H1 (cell line): Measurements from ENCODE around the gene GJE1. TPM values are rescaled to one million over a fixed set of nuclear protein-coding genes. Genes with fewer than 3 reads are reported as not detected.

ENCODE experiments used
- CTCF ChIA-PET: fragments of 300-600 bp; sonication (Branson Sonifier 250); formaldehyde crosslinking; loops from one replicate; lab custom pipeline; 2021; ENCODE audit not compliant: partially characterized antibody; lab: Charles Lee
- POLR2A ChIA-PET: fragments of 300-600 bp; sonication (Branson Sonifier 250); formaldehyde crosslinking; loops from one replicate; lab custom pipeline; 2021; ENCODE audit warnings: inconsistent platforms; ENCODE audit not compliant: partially characterized antibody; lab: Charles Lee
- DNase-seq, 2 experiments: peaks; one replicate each; pipeline versions ENCODE4 v3.0.0 to v3.0.0-alpha.2; 2010 to 2022; ENCODE audit warnings: low spot score in 2 of 2, low read depth in 1 of 2, mixed read lengths in 1 of 2
- FAIRE-seq: peaks from 2 replicates; lab custom pipeline; 2011; peaks lifted over from hg19 to GRCh38; lab: Jason Lieb, UNC
- H2AFZ ChIP-seq: 2 replicates; pipeline ENCODE4 v1.8.1; 2012; ENCODE audit warnings: low read length, inconsistent platforms
- H2AK5ac ChIP-seq: 2 replicates; pipeline ENCODE4 v1.6.1; 2013; ENCODE audit warnings: low read depth, low read length
- H2BK120ac ChIP-seq: replicated peaks from 2 replicates; pipeline ENCODE3; 2013; ENCODE audit warnings: low read depth, low read length, inconsistent platforms
- H2BK12ac ChIP-seq: 2 replicates; pipeline ENCODE4 v1.6.1; 2013; ENCODE audit warnings: low read depth, low read length
- H2BK15ac ChIP-seq: 2 replicates; pipeline ENCODE4 v1.6.1; 2013; ENCODE audit warnings: low read length
- H2BK20ac ChIP-seq: 2 replicates; pipeline ENCODE4 v1.6.1; 2013; ENCODE audit warnings: low read length
- H2BK5ac ChIP-seq: 2 replicates; pipeline ENCODE4 v1.6.1; 2013; ENCODE audit warnings: low read depth, low read length
- H3K14ac ChIP-seq: 2 replicates; pipeline ENCODE4 v1.6.1; 2013; ENCODE audit warnings: inconsistent platforms; ENCODE audit not compliant: insufficient read length
- H3K18ac ChIP-seq: 2 replicates; pipeline ENCODE4 v1.6.1; 2013; ENCODE audit warnings: low read length; ENCODE audit errors: extremely low read depth
- H3K23ac ChIP-seq: 2 replicates; pipeline ENCODE4 v1.6.1; 2013; ENCODE audit warnings: inconsistent platforms; ENCODE audit not compliant: insufficient read length
- H3K23me2 ChIP-seq: 2 replicates; pipeline ENCODE4 v1.6.1; 2013; ENCODE audit warnings: low read depth, low read length
- H3K27ac ChIP-seq: 2 replicates; pipeline ENCODE4 v1.6.1; 2011; ENCODE audit warnings: low read depth, low read length, inconsistent platforms
- H3K27me3 ChIP-seq, 4 experiments: replicated peaks in 1 of 4; 1 replicate in 1 of 4; 2 replicates in 3 of 4; pipeline versions ENCODE4 v1.6.1 to v1.8.1; 2011 to 2013; ENCODE audit warnings: low read length in 3 of 4, mild to moderate bottlenecking in 3 of 4, inconsistent platforms in 2 of 4, mixed read lengths in 2 of 4, moderate library complexity in 1 of 4; ENCODE audit not compliant: control insufficient read depth in 3 of 4, insufficient read depth in 3 of 4; ENCODE audit errors: extremely low read depth in 1 of 4
- H3K36me3 ChIP-seq, 4 experiments: 2 replicates each; pipeline versions ENCODE4 v1.6.1 to v1.8.1; 2011 to 2013; ENCODE audit warnings: mild to moderate bottlenecking in 4 of 4, low read length in 3 of 4, moderate library complexity in 2 of 4, control low read depth in 1 of 4, inconsistent platforms in 1 of 4; ENCODE audit not compliant: insufficient read depth in 4 of 4, control insufficient read depth in 2 of 4
- H3K4ac ChIP-seq: replicated peaks from 2 replicates; pipeline ENCODE3; 2013; ENCODE audit warnings: low read length, low read depth, mixed read lengths, inconsistent platforms; ENCODE audit not compliant: insufficient read length
- H3K4me1 ChIP-seq, 4 experiments: replicated peaks in 1 of 4; 1 replicate in 1 of 4; 2 replicates in 3 of 4; pipeline versions ENCODE4 v1.6.1 to v1.8.1; 2011 to 2013; ENCODE audit warnings: low read length in 3 of 4, inconsistent platforms in 2 of 4, mixed read lengths in 1 of 4; ENCODE audit not compliant: insufficient read depth in 4 of 4, control insufficient read depth in 3 of 4
- H3K4me2 ChIP-seq, 2 experiments: 2 replicates each; pipeline versions ENCODE4 v1.6.1 to v1.8.1; 2011 to 2013; ENCODE audit warnings: low read depth in 2 of 2, low read length in 2 of 2, control low read depth in 1 of 2, inconsistent platforms in 1 of 2, mild to moderate bottlenecking in 1 of 2; ENCODE audit not compliant: insufficient read depth in 1 of 2
- H3K4me3 ChIP-seq, 4 experiments: fragments of 200-600, 300-600 bp in 1 of 4; sonication (generic), shearing (Covaris generic), sonication (Bioruptor Twin) in 1 of 4; 2 replicates each; pipeline versions ENCODE4 v1.5.1 to v1.8.1; 2011 to 2016; ENCODE audit warnings: low read length in 4 of 4, low read depth in 3 of 4, control low read depth in 2 of 4, inconsistent platforms in 2 of 4, mild to moderate bottlenecking in 2 of 4, mixed read lengths in 1 of 4, moderate library complexity in 1 of 4; ENCODE audit not compliant: insufficient read depth in 2 of 4; ENCODE audit errors: extremely low read depth in 1 of 4
- H3K56ac ChIP-seq: replicated peaks from 2 replicates; pipeline ENCODE3; 2013; ENCODE audit warnings: low read depth, mild to moderate bottlenecking, mixed read lengths, low read length, inconsistent platforms; ENCODE audit not compliant: insufficient read length
- H3K79me1 ChIP-seq: 2 replicates; pipeline ENCODE4 v1.6.1; 2013; ENCODE audit warnings: low read depth, low read length, control low read depth
- H3K79me2 ChIP-seq, 2 experiments: 2 replicates each; pipeline versions ENCODE4 v1.6.1 to v1.8.1; 2012 to 2013; ENCODE audit warnings: low read length in 2 of 2, mild to moderate bottlenecking in 2 of 2, inconsistent platforms in 1 of 2; ENCODE audit not compliant: insufficient read depth in 2 of 2, control insufficient read depth in 1 of 2
- H3K9ac ChIP-seq, 4 experiments: replicated peaks in 1 of 4; 1 replicate in 1 of 4; 2 replicates in 3 of 4; pipeline versions ENCODE4 v1.6.1 to v1.8.1; 2011 to 2013; ENCODE audit warnings: low read depth in 3 of 4, low read length in 3 of 4, control low read depth in 2 of 4, mild to moderate bottlenecking in 2 of 4, moderate library complexity in 2 of 4, inconsistent platforms in 1 of 4; ENCODE audit errors: extremely low read depth in 1 of 4
- H3K9me3 ChIP-seq, 2 experiments: 2 replicates each; pipeline versions ENCODE4 v1.6.1 to v1.8.1; 2012 to 2013; ENCODE audit warnings: mild to moderate bottlenecking in 2 of 2, moderate library complexity in 2 of 2, control low read depth in 1 of 2, inconsistent platforms in 1 of 2, low read depth in 1 of 2, low read length in 1 of 2, mixed read lengths in 1 of 2; ENCODE audit not compliant: insufficient read depth in 2 of 2
- H4K20me1 ChIP-seq, 2 experiments: replicated peaks in 1 of 2; 2 replicates each; pipeline versions ENCODE3 to v1.8.1; 2011 to 2013; ENCODE audit warnings: inconsistent platforms in 2 of 2, low read length in 2 of 2, mild to moderate bottlenecking in 1 of 2; ENCODE audit not compliant: insufficient read depth in 2 of 2, control insufficient read depth in 1 of 2
- H4K5ac ChIP-seq: 2 replicates; pipeline ENCODE4 v1.6.1; 2013; ENCODE audit warnings: low read length, low read depth, mixed read lengths, inconsistent platforms; ENCODE audit not compliant: insufficient read length
- H4K8ac ChIP-seq: 2 replicates; pipeline ENCODE4 v1.8.0; 2013; ENCODE audit warnings: mild to moderate bottlenecking, moderate library complexity, low read length, inconsistent platforms; ENCODE audit not compliant: insufficient read depth; ENCODE audit errors: extremely low read depth
- H4K91ac ChIP-seq: replicated peaks from 2 replicates; pipeline ENCODE3; 2013; ENCODE audit warnings: low read length, mixed read lengths, inconsistent platforms; ENCODE audit not compliant: insufficient read length
- ASH2L ChIP-seq: fragments of 200-600, 300-600 bp; sonication (generic); IDR thresholded peaks from one replicate; pipeline ENCODE4 v1.7.1; 2017; ENCODE audit warnings: low read length
- ATF2 ChIP-seq: IDR thresholded peaks from 2 replicates; pipeline ENCODE4 v1.6.1; 2012; ENCODE audit warnings: low read length, inconsistent platforms
- BACH1 ChIP-seq: IDR thresholded peaks from 2 replicates; pipeline ENCODE4 v1.6.1; 2012; ENCODE audit warnings: low read length, improper control_type of control experiment
- BRCA1 ChIP-seq: IDR thresholded peaks from 2 replicates; pipeline ENCODE4 v1.6.1; 2012; ENCODE audit warnings: low read depth, low read length, improper control_type of control experiment
- FOSL1 ChIP-seq: IDR thresholded peaks from 2 replicates; pipeline ENCODE4 v1.6.1; 2011; ENCODE audit warnings: mild to moderate bottlenecking, low read depth, low read length, moderate library complexity; ENCODE audit not compliant: insufficient read depth
- JUN ChIP-seq: IDR thresholded peaks from 2 replicates; pipeline ENCODE4 v1.6.1; 2011; ENCODE audit warnings: low read depth, mild to moderate bottlenecking, improper control_type of control experiment, low read length
- NANOG ChIP-seq: IDR thresholded peaks from 2 replicates; pipeline ENCODE4 v1.6.1; 2011; ENCODE audit warnings: low read length, low read depth, mild to moderate bottlenecking, inconsistent platforms; ENCODE audit not compliant: insufficient read depth, poor library complexity, severe bottlenecking
- NRF1 ChIP-seq: IDR thresholded peaks from 2 replicates; pipeline ENCODE4 v1.6.1; 2011; ENCODE audit warnings: mild to moderate bottlenecking, low read depth, low read length, improper control_type of control experiment
- POU5F1 ChIP-seq: IDR thresholded peaks from 2 replicates; pipeline ENCODE4 v1.6.1; 2011; ENCODE audit warnings: low read depth, mild to moderate bottlenecking, low read length, moderate library complexity
- SAP30 ChIP-seq: fragments of 300-600 bp; sonication (generic); IDR thresholded peaks from 2 replicates; pipeline ENCODE4 v1.7.1; 2012; ENCODE audit warnings: low read length, moderate library complexity, mild to moderate bottlenecking, inconsistent platforms; ENCODE audit not compliant: insufficient read depth, insufficient replicate concordance
- SIN3A ChIP-seq, 2 experiments: IDR thresholded peaks in 1 of 2; conservative IDR thresholded peaks in 1 of 2; 2 replicates each; pipeline ENCODE4 v1.6.1; 2011 to 2012; ENCODE audit warnings: low read length in 2 of 2, improper control_type of control experiment in 1 of 2, low read depth in 1 of 2, mild to moderate bottlenecking in 1 of 2
- TAF7 ChIP-seq: optimal IDR thresholded peaks from 2 replicates; pipeline ENCODE3; 2011; ENCODE audit warnings: low read depth, mild to moderate bottlenecking, inconsistent platforms, low read length, moderate library complexity, borderline replicate concordance
- TBP ChIP-seq: IDR thresholded peaks from 2 replicates; pipeline ENCODE4 v1.6.1; 2011; ENCODE audit warnings: low read depth, low read length, improper control_type of control experiment
- WGBS, 2 experiments: shearing (Covaris generic) in 1 of 2; methylation state at CpG; one replicate each; pipeline versions ENCODE4 v1.1.6 to v1.1.7; 2013 to 2015; ENCODE audit warnings: low lambda C conversion rate in 2 of 2, mixed read lengths in 2 of 2, inconsistent platforms in 1 of 2, low coverage in 1 of 2, missing lambda C conversion rate in 1 of 2; ENCODE audit not compliant: insufficient replicate concordance in 2 of 2, insufficient coverage in 1 of 2, insufficient read length in 1 of 2; ENCODE audit errors: extremely low coverage in 1 of 2, missing lambda C conversion rate in 1 of 2; 5-methylcytosine and 5-hydroxymethylcytosine counted together
- polyA plus RNA-seq, 7 experiments: library from polyadenylated mRNA; depleted of rRNA in 3 of 7; stranded (reverse) in 5 of 7; unstranded in 2 of 7; fragments of >200 nt in 5 of 7; fragments of 200-250 nt in 2 of 7; gene quantifications; 1 replicate in 5 of 7; 2 replicates in 1 of 7; 4 replicates in 1 of 7; pipeline versions ENCODE4 v1.2.1 to v1.2.3, GENCODE V29; 2011 to 2013; ENCODE audit warnings: missing spikeins in 2 of 7, mixed read lengths in 2 of 7
- total RNA-seq: library from RNA; stranded (reverse); fragmentation: NEBNext Ultra II Directional; extraction: Animal tissue kit (Norgen Biotek cat#: 25700); gene quantifications from 2 replicates; pipeline ENCODE4 v1.2.1, GENCODE V29; 2021

GJE1 gene
- total and polyA plus RNA-seq, 2 of the 8 experiments (the other 6 are each of a cell fraction or from before 2014, with no cell fraction given) = not detected

GRCh38 chr6:142184307-142184706 lies 51.6 kb downstream of the GJE1 start:
- Histone ChIP-seq H3K27me3 (no peaks in the 10 kb centered on the region), H3K4me2 (no peak overlapping the region), H3K79me1 (no peaks in the 10 kb centered on the region), H3K4me1 (no peaks in the 10 kb centered on the region), H3K9me3 (no peaks in the 10 kb centered on the region), H2AFZ (no peak overlapping the region), H3K27ac (no peak overlapping the region), H4K8ac (no peak overlapping the region), H3K56ac (no peak overlapping the region), H3K23me2 (no peaks in the 10 kb centered on the region), H3K4ac (no peak overlapping the region), H3K79me2 (no peaks in the 10 kb centered on the region), H2BK15ac (no peak overlapping the region), H3K23ac (no peak overlapping the region), H2BK120ac (no peak overlapping the region), H4K5ac (no peak overlapping the region), H2BK20ac (no peak overlapping the region), H2AK5ac (no peak overlapping the region), H4K91ac (no peak overlapping the region), H2BK12ac (no peak overlapping the region), H3K18ac (no peak overlapping the region), H3K14ac (no peak overlapping the region), H3K4me3 (no peak overlapping the region), H3K36me3 (peaks cover 0 to under 1% (median 0%) of the 10 kb centered on the region in 4 experiments; a peak in 1 of 8 replicates), H3K9ac (no peak overlapping the region), H2BK5ac (no peak overlapping the region), H4K20me1 (no peaks in the 10 kb centered on the region)
- POLR2A ChIA-PET = no interaction called here
- WGBS, 2 experiments = 92% methylated on average over 2 of the region's 2 CpGs; no CpG with 5 or more reads in 1 of the 2 experiments
- DNase-seq (no peak), FAIRE-seq (no peak)
- CTCF ChIA-PET = no interaction called here
- no peak for TF ChIP-seq TBP
- TF ChIP-seq SIN3A (conservative IDR thresholded peaks at IDR 0.05 in 1 of 2, IDR thresholded peaks at IDR 0.05 in 1 of 2; ENCODE audit: low read depth in 1 of 2, low read length in 2 of 2) = no peak
- no peak for TF ChIP-seq BRCA1
- no peak for TF ChIP-seq JUN
- TF ChIP-seq NRF1 = no peak
- no peak for TF ChIP-seq POU5F1
- TF ChIP-seq ASH2L = no peak
- no peak for TF ChIP-seq SAP30
- no peak for TF ChIP-seq TAF7
- no peak for TF ChIP-seq NANOG
- no peak for TF ChIP-seq FOSL1
- no peak for TF ChIP-seq ATF2
- TF ChIP-seq BACH1 = no peak
